Trophoblast cell (in vitro differentiated cells and primary cell): ENCODE results near the gene SPAG5.

Source experiments
- DNase-seq, 2 donors: peaks; one replicate each; pipeline ENCODE4 v3.0.0-alpha.2; 2016
- H2AFZ ChIP-seq: 2 replicates; pipeline ENCODE4 v1.6.1; 2013; ENCODE audit warnings: low read length, moderate library complexity, mild to moderate bottlenecking; ENCODE audit not compliant: insufficient read depth, poor library complexity
- H2AK5ac ChIP-seq: 2 replicates; pipeline ENCODE4 v1.6.1; 2013; ENCODE audit warnings: mild to moderate bottlenecking, low read length
- H2BK120ac ChIP-seq: 2 replicates; pipeline ENCODE4 v1.6.1; 2013; ENCODE audit warnings: low read length, mild to moderate bottlenecking, moderate library complexity; ENCODE audit not compliant: insufficient read depth, poor library complexity
- H2BK12ac ChIP-seq: 2 replicates; pipeline ENCODE4 v1.6.1; 2013; ENCODE audit warnings: mild to moderate bottlenecking, low read length, moderate library complexity
- H2BK5ac ChIP-seq: 2 replicates; pipeline ENCODE4 v1.6.1; 2013; ENCODE audit warnings: low read length, low read depth, moderate library complexity, mild to moderate bottlenecking; ENCODE audit not compliant: poor library complexity
- H3K14ac ChIP-seq: 2 replicates; pipeline ENCODE4 v1.6.1; 2013; ENCODE audit warnings: mild to moderate bottlenecking, low read length
- H3K18ac ChIP-seq: 2 replicates; pipeline ENCODE4 v1.6.1; 2013; ENCODE audit warnings: mild to moderate bottlenecking, low read length
- H3K23ac ChIP-seq: 2 replicates; pipeline ENCODE4 v1.6.1; 2013; ENCODE audit warnings: low read length
- H3K27ac ChIP-seq: 2 replicates; pipeline ENCODE4 v1.5.1; 2013; ENCODE audit warnings: low read depth, mild to moderate bottlenecking, inconsistent platforms, low read length, moderate library complexity
- H3K27me3 ChIP-seq: 2 replicates; pipeline ENCODE4 v1.6.1; 2013; ENCODE audit warnings: inconsistent platforms, mild to moderate bottlenecking, low read length, moderate library complexity; ENCODE audit not compliant: insufficient read depth
- H3K36me3 ChIP-seq, 2 experiments: 1 replicate in 1 of 2; 2 replicates in 1 of 2; pipeline ENCODE4 v1.6.1; 2013; ENCODE audit warnings: low read length in 2 of 2, mild to moderate bottlenecking in 2 of 2, moderate library complexity in 1 of 2; ENCODE audit not compliant: insufficient read depth in 2 of 2, control insufficient read depth in 1 of 2
- H3K4ac ChIP-seq: 2 replicates; pipeline ENCODE4 v1.6.1; 2013; ENCODE audit warnings: low read depth, mild to moderate bottlenecking, low read length, moderate library complexity
- H3K4me1 ChIP-seq, 2 experiments: 1 replicate in 1 of 2; 2 replicates in 1 of 2; pipeline ENCODE4 v1.6.1; 2013; ENCODE audit warnings: low read length in 2 of 2, mild to moderate bottlenecking in 2 of 2, moderate library complexity in 1 of 2; ENCODE audit not compliant: insufficient read depth in 2 of 2, control insufficient read depth in 1 of 2
- H3K4me2 ChIP-seq: 2 replicates; pipeline ENCODE4 v1.6.1; 2013; ENCODE audit warnings: inconsistent platforms, mild to moderate bottlenecking, low read length, moderate library complexity
- H3K4me3 ChIP-seq: 2 replicates; pipeline ENCODE4 v1.5.1; 2013; ENCODE audit warnings: mild to moderate bottlenecking, low read depth, low read length, inconsistent platforms
- H3K79me1 ChIP-seq: one replicate; pipeline ENCODE4 v1.6.1; 2013; ENCODE audit warnings: low read length
- H3K79me2 ChIP-seq: 2 replicates; pipeline ENCODE4 v1.6.1; 2013; ENCODE audit warnings: low read length, mild to moderate bottlenecking; ENCODE audit not compliant: control insufficient read depth, insufficient read depth, poor library complexity
- H3K9ac ChIP-seq: 2 replicates; pipeline ENCODE4 v1.6.1; 2013; ENCODE audit warnings: mild to moderate bottlenecking, low read length
- H3K9me3 ChIP-seq: 2 replicates; pipeline ENCODE4 v1.6.1; 2013; ENCODE audit warnings: low read depth, mild to moderate bottlenecking, control low read depth, inconsistent platforms, low read length; ENCODE audit not compliant: insufficient read depth
- H4K12ac ChIP-seq: 2 replicates; pipeline ENCODE4 v1.6.1; 2013; ENCODE audit warnings: low read depth, mild to moderate bottlenecking, low read length, moderate library complexity
- H4K8ac ChIP-seq: 2 replicates; pipeline ENCODE4 v1.6.1; 2013; ENCODE audit warnings: low read depth, mild to moderate bottlenecking, low read length, moderate library complexity
- H4K91ac ChIP-seq: one replicate; pipeline ENCODE4 v1.6.1; 2013; ENCODE audit warnings: low read depth, mild to moderate bottlenecking, low read length, moderate library complexity
- WGBS: extraction: QIAGEN DNeasy Blood & Tissue Kit; methylation state at CpG from one replicate; pipeline ENCODE4 v1.1.7; 2013; ENCODE audit warnings: missing lambda C conversion rate; ENCODE audit not compliant: insufficient read length, insufficient coverage; ENCODE audit errors: extremely low coverage; 5-methylcytosine and 5-hydroxymethylcytosine counted together

The SPAG5 gene

DNA sequence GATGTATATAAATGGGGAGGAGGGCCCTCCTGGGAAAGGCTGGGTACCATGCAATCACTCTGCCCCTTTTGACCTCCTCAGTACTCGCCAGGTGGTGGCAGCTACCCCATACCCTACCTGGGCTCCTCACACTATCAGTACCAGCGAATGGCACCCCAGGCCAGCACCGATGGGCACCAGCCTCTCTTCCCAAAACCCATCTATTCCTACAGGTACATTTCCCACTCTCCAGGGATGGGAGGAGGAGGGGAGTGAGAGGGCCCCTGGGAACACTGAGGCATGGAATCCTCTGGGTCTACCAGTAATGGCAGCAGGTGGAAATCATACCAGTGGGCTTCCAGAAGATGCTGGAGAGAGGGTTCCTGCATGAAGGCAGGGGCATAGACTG lies 69.8 kb downstream of the SPAG5 start:
- H3K4ac ChIP-seq: no peak overlapping the region
- H3K14ac ChIP-seq: no peak overlapping the region
- peaks cover 9 to 11% of the 10 kb centered on the region in 2 experiments for H3K4me1 ChIP-seq
- H2BK120ac ChIP-seq: no peak overlapping the region
- H3K36me3 ChIP-seq: no peaks in the 10 kb centered on the region
- no peak overlapping the region for H3K23ac ChIP-seq
- no peak overlapping the region for H3K18ac ChIP-seq
- H2BK12ac ChIP-seq: no peak overlapping the region
- no CpG with 5 or more reads among the region's 3 CpGs for WGBS
- no peak overlapping the region for H4K91ac ChIP-seq
- no peak overlapping the region for H2AFZ ChIP-seq
- no peak overlapping the region for H3K27ac ChIP-seq
- H3K9me3 ChIP-seq: no peaks in the 10 kb centered on the region
- H2AK5ac ChIP-seq: no peak overlapping the region
- H3K4me3 ChIP-seq: no peak overlapping the region
- DNase-seq: no peak
- H3K79me2 ChIP-seq: no peaks in the 10 kb centered on the region
- no peak overlapping the region for H3K4me2 ChIP-seq
- H4K12ac ChIP-seq: no peak overlapping the region
- no peaks in the 10 kb centered on the region for H3K27me3 ChIP-seq
- H4K8ac ChIP-seq: no peak overlapping the region
- H3K79me1 ChIP-seq: no peaks in the 10 kb centered on the region
- no peak overlapping the region for H2BK5ac ChIP-seq
- no peak overlapping the region for H3K9ac ChIP-seq

DNA sequence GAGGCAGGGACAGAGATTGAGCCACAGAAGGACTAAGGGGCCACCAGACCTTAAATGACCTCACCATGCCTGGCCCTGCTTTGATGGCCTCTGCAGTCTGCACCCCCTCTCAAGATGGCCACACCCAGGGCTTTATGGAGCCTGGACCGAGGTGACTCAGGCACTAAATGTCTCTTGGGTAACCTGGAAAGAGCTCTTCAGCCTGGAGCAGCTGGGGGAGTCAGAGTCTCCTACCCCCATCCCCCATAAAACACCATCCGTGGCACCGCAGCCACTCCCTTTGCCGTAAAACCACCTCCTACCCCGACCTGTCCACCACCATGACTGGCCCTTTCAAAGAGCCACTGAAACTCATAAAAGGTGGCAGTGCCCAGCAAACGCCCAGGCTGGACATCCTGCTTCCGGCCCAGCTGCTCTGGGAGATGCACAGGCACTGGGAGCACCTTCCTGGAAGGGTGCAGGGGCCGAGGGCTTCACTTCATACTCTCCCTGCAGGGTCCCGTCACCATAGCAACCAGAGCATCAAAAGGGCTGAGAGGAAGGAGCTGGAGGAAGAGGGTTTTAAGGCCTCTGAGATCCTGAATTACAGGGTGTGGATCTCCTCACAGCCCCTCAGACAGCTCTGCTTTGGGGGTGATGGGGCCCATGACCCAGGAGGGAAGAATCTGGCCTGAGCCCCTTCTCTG lies 70.4 kb downstream of the SPAG5 start:
- H3K9ac ChIP-seq: no peak overlapping the region
- no peak overlapping the region for H4K8ac ChIP-seq
- H3K27me3 ChIP-seq: no peaks in the 10 kb centered on the region
- no CpG with 5 or more reads among the region's 9 CpGs for WGBS
- no peaks in the 10 kb centered on the region for H3K9me3 ChIP-seq
- H3K4me3 ChIP-seq: no peak overlapping the region
- H2BK120ac ChIP-seq: no peak overlapping the region
- no peak overlapping the region for H2BK5ac ChIP-seq
- no peak overlapping the region for H4K12ac ChIP-seq
- H3K27ac ChIP-seq: no peak overlapping the region
- peaks cover 9 to 11% of the 10 kb centered on the region in 2 experiments for H3K4me1 ChIP-seq
- no peaks in the 10 kb centered on the region for H3K79me2 ChIP-seq
- no peak overlapping the region for H2AK5ac ChIP-seq
- no peak overlapping the region for H3K14ac ChIP-seq
- H3K4ac ChIP-seq: no peak overlapping the region
- no peak overlapping the region for H3K18ac ChIP-seq
- no peak overlapping the region for H4K91ac ChIP-seq
- H3K4me2 ChIP-seq: no peak overlapping the region
- no peak for DNase-seq
- no peaks in the 10 kb centered on the region for H3K79me1 ChIP-seq
- H3K23ac ChIP-seq: no peak overlapping the region
- H2AFZ ChIP-seq: no peak overlapping the region
- no peak overlapping the region for H2BK12ac ChIP-seq
- no peaks in the 10 kb centered on the region for H3K36me3 ChIP-seq

DNA sequence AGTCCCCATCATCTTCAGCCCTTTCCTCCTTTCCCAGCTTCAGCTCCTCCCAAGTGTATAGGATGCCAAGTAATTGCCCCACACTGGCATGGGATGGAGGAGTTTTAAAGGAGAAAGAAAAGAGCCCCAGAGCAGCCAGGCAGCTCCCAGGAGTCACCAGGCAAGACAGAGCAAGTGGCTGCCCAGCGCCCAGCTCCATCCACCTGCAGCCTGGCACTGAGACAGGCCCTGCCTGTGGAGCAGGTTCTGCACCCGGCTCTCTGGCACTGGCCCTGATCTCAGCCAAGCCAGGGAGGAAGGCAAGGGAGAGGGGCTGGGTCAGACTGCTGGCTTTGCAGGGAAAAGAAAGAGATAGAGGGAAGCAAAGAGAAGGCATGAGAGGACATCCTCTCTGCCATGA lies 71.0 kb downstream of the SPAG5 start:
- Histone ChIP-seq H3K4me1 (peaks cover 9 to 11% of the 10 kb centered on the region in 2 experiments), H2AK5ac (no peak overlapping the region), H4K12ac (no peak overlapping the region), H3K23ac (no peak overlapping the region), H3K9me3 (no peaks in the 10 kb centered on the region), H3K36me3 (no peaks in the 10 kb centered on the region), H3K18ac (no peak overlapping the region), H3K4me3 (no peak overlapping the region), H4K8ac (no peak overlapping the region), H2AFZ (no peak overlapping the region), H3K27me3 (no peaks in the 10 kb centered on the region), H3K4ac (no peak overlapping the region), H2BK5ac (no peak overlapping the region), H3K79me2 (no peaks in the 10 kb centered on the region), H2BK120ac (no peak overlapping the region), H3K14ac (no peak overlapping the region), H2BK12ac (no peak overlapping the region), H4K91ac (no peak overlapping the region), H3K4me2 (no peak overlapping the region), H3K27ac (no peak overlapping the region), H3K9ac (no peak overlapping the region), H3K79me1 (no peaks in the 10 kb centered on the region)
- WGBS: no CpG with 5 or more reads among the region's 2 CpGs
- no peak for DNase-seq
